Ramos (cell line): ENCODE measurements around the gene SLC16A12.
"Not testable (repeated sequence)": the region's sequence is repeated elsewhere in the genome, so short reads cannot be mapped to it uniquely, and the experiment has no call there.

Source experiments
- in situ Hi-C: fragments of 300-500 bp; cut with MboI; formaldehyde crosslinking; loops from one replicate; pipeline ENCODE4 v1.14.3; 2022; ENCODE audit warnings: low sequenced_read_pairs; ENCODE audit not compliant: unreplicated experiment

SLC16A12 gene

DNA sequence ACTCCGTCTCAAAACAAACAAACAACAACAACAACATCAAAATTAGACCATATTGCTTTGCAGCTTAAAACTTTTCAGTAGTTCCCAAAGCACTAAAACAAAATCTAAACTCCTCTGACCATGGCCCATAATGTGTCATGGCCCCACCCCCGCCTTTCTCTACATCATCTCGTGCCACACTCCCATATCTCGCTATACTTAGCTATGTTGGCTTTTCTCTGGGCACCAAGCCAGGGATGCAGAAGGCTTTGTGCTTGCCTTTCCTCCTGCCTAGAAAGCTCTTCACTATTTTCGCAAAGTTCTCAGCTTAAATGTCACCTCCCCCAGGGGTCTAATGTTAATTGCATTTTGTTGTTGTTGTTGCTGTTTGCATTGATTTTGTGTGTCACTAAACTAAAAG is 15.1 kb upstream of the SLC16A12 start:
- in situ Hi-C loops: no loop called here

GRCh38 chr10:89549510-89549909 is 14.1 kb upstream of the SLC16A12 start:
- in situ Hi-C loops: no loop called here

- in situ Hi-C loops: no loop called here
These were observed 13.3 kb upstream of the SLC16A12 start for GRCh38 chr10:89548673-89549072.

DNA sequence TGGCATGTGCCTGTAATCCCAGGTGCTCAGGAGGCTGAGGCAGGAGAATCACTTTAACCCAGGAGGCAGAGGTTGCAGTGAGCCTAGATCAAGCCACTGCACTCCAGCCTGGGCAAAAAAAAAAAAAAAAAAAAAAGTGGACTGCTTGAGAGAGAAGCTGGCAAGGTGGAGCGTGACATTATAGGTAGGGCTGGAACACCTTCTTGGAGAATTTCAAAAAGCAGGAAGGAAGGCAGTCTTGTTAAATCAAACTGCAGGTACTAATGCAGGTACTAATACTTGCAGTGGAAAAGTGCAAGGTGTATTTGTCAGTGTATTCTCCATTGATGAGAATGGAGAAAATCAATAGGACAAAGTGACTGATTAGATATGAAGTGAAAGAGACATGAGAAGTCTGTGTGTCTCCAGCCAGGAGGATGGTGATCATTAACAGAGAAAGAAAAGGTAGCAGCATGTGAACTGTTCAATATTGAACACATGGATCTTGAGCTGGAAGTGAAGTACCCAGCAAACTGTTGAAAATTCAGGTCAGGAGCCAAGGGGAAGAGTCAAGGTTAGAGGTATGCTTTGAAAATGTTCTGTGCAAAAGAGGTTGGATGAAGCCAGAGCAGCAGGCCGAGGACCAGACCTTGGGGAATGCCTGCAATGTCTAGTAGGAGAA is 12.6 kb upstream of the SLC16A12 start:
- in situ Hi-C loops: no loop called here

- in situ Hi-C loops: not testable (repeated sequence)
These were observed 11.3 kb upstream of the SLC16A12 start for GRCh38 chr10:89546651-89547050.

GRCh38 chr10:89543841-89544240 is 8.4 kb upstream of the SLC16A12 start:
- in situ Hi-C loops: no loop called here

DNA sequence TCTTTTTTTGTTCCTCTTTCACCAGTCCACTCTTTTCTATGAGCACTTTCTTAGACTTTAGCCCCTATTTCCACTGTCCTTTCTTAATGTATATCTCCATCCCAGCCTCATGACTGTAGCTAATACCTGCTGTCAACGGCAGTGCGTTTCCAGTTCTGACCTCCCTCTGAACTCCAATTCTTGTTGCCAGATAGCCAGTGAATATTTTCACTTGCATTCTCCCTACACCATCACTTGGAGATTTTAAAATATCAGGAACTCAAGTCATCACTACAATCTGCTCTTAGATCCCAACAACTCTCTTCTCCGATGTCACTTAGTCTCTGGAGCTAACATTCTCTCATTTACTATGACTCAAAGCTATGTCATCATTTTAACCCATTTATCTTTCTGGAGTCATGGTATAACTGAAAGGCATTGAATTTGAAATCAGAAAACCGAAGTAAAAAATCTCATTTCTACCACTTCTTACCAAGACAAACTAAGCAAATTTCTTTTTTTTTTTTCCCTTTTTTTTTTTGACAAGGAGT is 5.1 kb upstream of the SLC16A12 start:
- in situ Hi-C loops: no loop called here

DNA sequence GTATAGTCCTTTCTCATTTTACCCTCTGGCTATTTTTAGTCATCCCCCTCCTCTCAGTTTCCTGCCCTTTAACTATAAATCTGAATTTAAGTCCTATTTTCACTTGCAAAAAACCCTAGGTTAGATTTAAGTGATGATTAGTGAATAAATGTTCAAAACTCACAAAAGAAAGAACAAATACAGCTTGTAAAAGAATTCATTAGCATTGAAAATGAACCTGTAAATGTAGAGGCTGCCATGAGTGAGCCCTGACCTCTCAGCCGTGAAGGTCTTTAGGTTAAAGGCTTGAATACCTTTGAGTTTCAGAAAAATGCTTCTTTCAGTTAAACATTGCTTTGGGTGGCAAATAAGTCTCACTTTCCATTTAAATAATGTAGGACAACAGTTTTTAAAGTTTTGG is 2.0 kb upstream of the SLC16A12 start:
- in situ Hi-C loops: no loop called here

DNA sequence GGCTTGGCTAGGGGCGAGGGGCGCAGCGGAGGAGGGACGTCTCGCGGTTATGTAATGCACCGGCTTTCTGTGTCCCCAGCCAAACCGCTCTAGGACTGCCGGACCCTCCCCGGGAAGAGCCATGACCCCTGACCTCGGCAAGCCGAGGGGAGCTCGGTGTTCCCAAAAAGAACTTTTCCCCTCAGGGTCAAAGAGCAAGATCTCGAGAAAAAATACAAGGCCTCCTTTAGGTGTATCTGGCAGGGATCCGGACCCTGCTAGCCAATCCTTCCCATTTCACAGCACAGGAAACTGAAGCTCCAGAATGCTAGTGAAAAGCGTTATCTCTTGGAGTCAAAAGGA is 590 bp upstream of the SLC16A12 start:
- in situ Hi-C loops: no loop called here

GRCh38 chr10:89534826-89535166 is 598 bp downstream of the SLC16A12 start:
- in situ Hi-C loops: no loop called here

- in situ Hi-C loops: no loop called here
These were observed 2.9 kb downstream of the SLC16A12 start for GRCh38 chr10:89532476-89532875.

DNA sequence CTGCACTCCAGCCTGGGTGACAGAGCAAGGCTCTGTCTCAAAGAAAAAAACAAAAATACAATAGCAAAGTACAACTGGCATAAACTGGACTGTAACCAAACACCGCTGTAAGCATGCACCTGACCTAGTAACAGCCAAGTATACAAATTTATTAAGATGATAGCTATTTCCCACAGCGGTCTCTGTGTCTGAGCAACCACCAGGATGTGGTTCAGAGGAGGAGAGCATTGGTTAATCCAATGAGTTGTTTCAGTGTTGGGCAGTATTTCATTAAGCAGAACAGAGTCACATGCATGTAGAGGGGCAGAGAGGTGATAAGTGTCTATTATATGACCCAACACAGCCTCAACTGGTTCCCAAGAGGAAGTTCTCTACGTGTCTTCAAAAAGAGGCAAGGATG is 4.0 kb downstream of the SLC16A12 start:
- in situ Hi-C loops: no loop called here

- in situ Hi-C loops: not testable (repeated sequence)
These were observed 5.7 kb downstream of the SLC16A12 start for GRCh38 chr10:89529711-89530110.

DNA sequence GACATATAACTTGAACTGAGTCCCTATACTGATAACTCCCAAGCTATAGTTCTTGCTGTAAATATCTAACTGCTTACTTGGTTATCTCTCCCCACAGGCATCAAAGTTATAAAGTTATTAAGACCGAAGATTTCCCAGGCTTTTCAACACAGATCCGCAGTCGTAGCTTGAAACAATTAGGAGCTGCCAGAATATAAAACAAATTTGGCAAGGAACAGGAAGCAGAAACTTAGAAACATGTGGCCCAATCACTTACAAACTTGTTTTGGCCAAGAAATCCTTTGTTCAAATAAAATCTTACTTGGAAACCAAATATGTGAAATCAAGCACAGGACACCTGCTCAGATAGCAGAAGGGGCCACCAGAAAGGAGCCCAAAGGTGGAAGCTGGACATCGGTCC is 9.0 kb downstream of the SLC16A12 start:
- in situ Hi-C loops: no loop called here

DNA sequence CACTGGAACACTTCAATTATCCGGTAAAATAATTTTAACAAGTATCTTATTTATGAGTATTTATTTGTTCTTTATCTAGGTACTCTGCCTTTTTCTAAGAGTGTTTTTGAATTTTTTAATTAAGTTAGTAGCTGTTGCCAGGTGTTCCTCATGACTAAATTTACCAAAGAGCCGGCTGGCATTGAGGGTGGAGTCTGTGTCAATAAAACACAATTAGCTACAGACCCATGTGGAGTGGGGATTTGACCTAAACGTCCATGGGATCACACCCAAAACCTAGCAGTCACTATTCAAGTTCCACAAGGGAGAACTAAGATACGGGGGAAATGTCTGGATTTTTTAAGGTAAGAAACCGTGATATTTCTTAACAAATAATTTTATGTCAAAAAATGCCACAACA is 9.8 kb downstream of the SLC16A12 start:
- in situ Hi-C loops: no loop called here

- in situ Hi-C loops: no loop called here
These were observed 11.1 kb downstream of the SLC16A12 start for GRCh38 chr10:89524279-89524678.

DNA sequence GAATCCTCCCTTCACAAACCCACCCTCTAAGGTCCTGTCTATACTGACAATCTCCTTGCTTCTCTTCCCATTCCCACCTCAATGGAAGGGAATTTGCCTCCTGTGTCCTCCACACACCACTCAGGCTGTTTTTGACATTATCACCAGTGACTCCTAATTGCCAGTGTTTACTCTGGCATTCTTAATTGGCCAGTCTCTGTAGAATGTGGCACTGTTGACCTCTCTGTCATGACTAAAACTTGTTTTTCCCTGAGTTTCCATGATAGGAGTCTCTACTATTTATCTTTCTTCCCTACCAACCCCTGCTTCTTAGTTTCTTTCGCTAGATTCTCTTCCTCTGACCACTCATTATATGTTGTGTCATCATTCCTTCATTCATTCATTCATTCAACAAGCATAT is 12.1 kb downstream of the SLC16A12 start:
- in situ Hi-C loops: no loop called here

GRCh38 chr10:89522463-89522862 is 12.9 kb downstream of the SLC16A12 start:
- in situ Hi-C loops: no loop called here

GRCh38 chr10:89521368-89521767 is 14.0 kb downstream of the SLC16A12 start:
- in situ Hi-C loops: no loop called here

DNA sequence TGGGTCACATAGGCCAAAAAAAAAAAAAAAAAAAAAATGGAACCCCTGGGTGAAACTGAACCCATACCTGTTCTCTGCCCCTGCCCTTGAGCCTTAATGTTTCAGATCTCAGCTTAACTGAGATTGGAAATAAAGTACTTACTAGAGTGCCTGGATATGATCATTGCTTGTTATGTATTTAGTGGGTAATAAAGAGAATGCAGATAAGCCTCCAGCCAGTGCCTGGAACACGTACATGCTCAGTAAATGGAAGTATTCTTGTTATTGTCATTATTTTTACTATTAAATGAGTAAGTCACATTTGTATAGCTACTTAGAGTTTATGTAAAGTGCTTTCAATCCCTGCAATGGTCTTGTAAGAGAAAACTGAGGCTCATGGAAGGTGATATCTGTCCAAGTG is 14.7 kb downstream of the SLC16A12 start:
- in situ Hi-C loops: no loop called here

DNA sequence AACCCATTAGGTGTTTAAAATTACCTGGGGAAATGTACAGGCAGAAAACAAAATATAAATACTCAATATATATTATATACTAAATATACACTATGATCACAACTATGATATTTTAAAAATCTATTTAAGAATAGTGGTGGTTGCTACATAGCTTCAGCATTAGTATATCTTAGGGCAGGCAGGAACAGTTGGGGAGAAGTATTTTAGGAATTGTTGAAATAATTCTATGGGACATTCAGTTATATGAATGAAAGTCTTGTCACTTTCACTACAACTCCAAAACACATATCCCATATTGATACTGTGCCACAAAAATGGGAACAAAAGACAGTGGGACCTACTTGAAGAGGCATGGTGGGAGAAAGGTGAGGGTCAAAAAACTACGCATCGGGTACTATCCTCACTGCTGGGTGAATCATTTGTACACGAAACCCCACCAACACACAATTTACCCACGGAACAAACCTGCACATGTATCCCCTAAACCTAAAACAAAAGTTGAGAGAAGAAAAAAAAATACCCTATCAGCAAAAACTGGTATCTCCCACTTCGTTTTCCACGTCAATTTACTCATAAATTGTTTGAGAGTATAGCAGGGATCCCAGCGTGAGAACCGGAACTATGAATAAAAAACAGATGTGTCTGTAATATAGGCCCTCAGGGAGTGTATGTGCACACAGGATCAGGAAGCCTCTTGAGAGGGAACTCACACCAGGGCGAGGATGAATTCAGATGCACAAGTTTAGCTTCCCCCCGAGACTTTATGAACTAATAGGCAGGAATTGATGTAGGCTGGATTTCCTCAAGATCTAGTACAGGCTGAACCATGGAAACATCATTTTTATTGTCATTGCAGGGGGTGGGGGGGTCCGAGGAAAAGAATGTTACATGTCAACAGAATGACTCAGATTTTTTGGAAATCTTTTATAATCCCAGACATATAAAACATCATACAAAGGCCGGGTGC is 16.2 kb downstream of the SLC16A12 start:
- in situ Hi-C loops: no loop called here

GRCh38 chr10:89518108-89518507 is 17.3 kb downstream of the SLC16A12 start:
- in situ Hi-C loops: no loop called here
